Measurements from ENCODE around the gene JMJD1C.
A peak's percentile ranks its signal among the peaks of the same experiment; 100 is the strongest.
"Not testable (repeated sequence)": the region's sequence is repeated elsewhere in the genome, so short reads cannot be mapped to it uniquely, and the experiment has no call there.

The JMJD1C gene

DNA sequence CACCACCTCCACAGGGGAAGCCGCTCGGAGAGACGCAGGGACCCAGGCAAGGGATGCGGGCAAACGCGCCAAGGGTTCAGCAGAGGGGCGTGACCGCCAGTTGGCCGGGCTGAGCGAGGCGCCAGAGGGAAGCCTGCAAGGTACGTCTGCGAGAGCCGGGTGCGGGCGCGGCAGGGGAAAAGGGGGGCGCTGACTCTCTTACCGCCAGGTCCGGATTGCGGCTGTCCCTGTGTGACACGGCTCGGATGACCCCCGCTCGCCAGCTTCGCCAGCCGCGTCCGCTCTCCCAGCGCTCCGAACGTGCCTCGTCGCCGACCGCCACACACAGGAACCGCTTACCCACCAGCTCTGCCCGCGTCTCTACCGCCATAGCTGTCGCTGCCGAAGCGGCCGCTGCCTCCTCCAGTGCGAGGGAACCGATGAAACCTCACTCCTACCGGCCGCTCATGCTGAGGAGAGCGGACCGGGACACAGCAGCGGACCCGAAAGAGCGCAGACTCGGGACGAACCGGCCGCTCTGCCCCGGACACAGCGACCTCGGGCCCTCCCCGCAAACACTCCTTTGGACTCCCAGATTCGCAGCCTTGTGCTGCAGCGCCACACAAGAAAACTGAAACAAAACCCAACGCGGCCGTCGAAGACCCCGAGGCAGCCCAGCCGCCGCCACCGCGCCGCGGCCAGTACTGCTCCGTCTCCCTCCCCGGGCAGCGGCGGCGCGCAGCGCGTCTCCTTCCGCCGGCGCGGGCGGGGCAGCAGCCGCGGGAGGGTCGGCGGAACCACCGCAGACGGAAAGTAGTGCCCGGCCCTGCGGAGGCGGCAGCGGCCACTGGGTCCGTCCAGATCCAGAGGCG, at the start of gene JMJD1C:
Gene JMJD1C (minus strand): TSS at position 685 of the 851 bp plus-strand sequence. CDS start 315 bp downstream, at position 370.
- peak; percentile 80 for DNase-seq

GRCh38 chr10:63515002-63515763, 49.4 kb upstream of the JMJD1C start:
- peak; percentile 77 for DNase-seq

GRCh38 chr10:63506554-63506953, 40.8 kb upstream of the JMJD1C start:
- DNase-seq, result no peak

GRCh38 chr10:63505562-63505961, 39.8 kb upstream of the JMJD1C start:
- no peak for DNase-seq

DNA sequence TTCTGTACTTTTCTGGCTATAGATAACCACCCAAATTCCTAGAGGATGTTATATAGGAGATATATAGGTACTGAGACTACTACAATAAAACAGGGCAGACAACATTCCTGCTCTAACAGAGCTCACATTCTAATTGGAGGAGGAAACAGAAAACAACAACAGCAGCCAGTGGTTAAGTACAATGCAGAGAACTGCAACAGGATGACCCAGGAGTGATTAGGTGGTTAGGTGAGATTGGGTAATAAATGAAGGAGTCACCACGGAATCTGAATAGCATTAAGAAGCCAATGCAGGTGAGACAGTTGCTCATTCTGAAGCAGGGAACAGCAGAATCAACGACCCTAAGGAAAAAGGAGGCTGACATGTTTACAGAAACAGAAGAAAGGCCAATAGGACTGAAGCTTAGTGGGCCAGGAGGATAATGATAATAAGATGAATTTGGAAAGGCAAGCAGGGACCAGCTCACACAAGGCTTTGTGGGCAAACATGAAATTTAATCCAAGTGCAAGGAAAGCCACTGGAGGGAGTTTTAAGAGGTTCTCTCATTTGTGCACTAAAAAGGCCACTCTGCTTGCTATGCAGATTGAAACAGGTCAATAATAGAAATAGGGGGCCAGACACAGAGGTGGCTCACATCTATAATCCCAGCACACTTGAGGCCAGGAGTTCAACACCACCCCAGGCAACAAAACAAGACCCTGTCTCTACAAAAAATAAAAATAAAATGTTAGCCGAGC, 38.5 kb upstream of the JMJD1C start:
- DNase-seq, result no peak

DNA sequence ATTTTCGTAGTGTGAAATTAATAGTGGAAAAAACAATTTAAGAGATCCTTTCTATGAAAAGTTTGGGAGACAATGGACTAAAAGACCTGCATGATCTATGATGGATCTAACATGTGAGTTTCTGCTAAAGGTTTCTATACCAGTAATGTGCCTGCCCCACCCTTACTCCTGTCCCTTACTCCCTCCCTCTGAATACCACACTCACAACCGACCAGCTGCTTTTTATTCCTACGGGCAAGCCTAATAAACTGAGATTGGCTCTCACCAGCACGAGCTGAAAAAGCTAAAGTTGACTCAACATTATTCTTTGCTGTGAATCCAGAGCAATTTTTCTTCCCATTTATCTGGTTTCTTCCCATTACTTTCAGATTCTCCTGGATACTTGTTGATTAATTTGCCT, 37.6 kb upstream of the JMJD1C start:
- no peak for DNase-seq

GRCh38 chr10:63502832-63503231, 37.1 kb upstream of the JMJD1C start:
- no peak for DNase-seq

DNA sequence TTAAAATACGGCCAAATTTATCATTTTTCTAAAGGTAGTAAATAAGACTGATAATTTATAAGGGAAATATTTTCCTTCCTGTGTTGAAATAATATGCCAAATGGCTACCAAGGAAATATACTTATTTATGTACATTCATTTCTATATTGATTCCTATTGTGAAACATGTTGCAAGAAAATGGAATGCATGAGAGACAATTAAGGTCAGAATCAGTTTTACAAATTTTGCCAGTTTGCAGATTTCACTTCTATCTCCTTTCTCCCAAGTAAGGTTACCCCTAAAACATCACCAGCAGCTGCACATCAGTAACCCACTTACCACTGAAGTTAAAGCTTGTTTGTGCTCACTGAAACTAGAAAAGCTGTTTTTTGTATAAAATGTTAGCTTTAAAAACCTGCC, 36.2 kb upstream of the JMJD1C start:
- DNase-seq, result no peak

GRCh38 chr10:63500551-63500950, 34.8 kb upstream of the JMJD1C start:
- not testable (repeated sequence) for DNase-seq

DNA sequence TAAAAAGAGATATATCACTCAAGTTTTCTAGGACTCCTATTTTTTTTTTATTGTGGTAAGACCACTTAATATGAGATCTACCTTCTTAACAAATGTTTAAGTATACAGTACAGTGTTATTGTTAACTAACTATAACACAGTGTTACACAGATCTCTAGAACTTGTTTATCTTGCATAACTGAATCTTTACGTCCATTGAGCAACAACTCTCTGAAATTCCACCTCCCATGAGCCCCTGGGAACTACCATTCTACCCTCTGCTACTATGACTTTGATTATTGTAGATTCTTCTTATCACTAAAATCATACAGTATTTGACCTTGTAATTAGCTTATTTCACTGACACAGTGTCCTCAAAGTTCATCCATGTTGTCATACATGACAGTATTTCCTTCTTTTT, 32.9 kb upstream of the JMJD1C start:
- DNase-seq, result no peak

DNA sequence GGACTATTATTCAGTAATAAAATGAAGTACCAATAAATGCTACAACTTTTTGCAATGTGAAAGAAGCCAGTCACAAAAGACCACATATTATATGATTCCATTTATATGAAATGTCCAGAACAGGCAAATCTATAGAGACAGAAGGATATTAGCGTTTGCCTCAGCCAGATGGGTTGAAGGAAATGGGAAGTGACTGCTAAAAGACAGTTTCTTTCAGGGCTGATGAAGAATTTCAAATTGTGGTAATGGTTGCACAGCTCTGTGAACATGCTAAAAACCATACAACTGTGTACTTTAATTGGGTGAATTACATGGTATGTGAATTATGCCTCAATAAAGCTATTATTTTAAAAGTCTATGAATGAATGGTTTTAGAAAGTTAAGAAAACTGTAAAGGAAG, 31.5 kb upstream of the JMJD1C start:
- DNase-seq, result no peak

- DNase-seq, result no peak
Measured at GRCh38 chr10:63496561-63496960, 30.8 kb upstream of the JMJD1C start.

- DNase-seq, result peak; percentile 29
Measured at GRCh38 chr10:63494951-63495350, 29.2 kb upstream of the JMJD1C start.

GRCh38 chr10:63493004-63493403, 27.2 kb upstream of the JMJD1C start:
- no peak for DNase-seq

- DNase-seq, result not testable (repeated sequence)
Measured at GRCh38 chr10:63492317-63492690, 26.5 kb upstream of the JMJD1C start.

- peak; percentile 92 for DNase-seq
Measured at GRCh38 chr10:63491588-63492316, 26.0 kb upstream of the JMJD1C start.

- no peak for DNase-seq
Measured at GRCh38 chr10:63489838-63490237, 24.1 kb upstream of the JMJD1C start.

- DNase-seq, result no peak
Measured at GRCh38 chr10:63487990-63488389, 22.2 kb upstream of the JMJD1C start.

DNA sequence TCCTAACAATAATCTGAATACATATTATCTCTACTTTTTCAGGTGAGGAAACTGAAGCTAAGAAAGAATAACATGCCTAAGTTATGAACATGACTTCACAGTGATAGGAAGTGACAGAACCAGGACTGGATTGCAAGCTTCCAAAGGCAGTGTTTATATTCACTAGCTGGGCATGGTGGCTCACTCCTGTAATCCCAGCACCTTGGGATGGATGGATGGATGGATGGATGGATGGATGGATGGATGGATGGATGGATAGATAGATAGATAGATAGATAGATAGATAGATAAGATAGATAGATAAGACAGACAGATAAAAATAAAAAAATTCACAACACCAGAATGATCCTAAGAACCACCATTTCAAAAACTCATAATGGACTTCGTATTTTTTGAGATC, 18.2 kb upstream of the JMJD1C start:
- DNase-seq, result no peak

DNA sequence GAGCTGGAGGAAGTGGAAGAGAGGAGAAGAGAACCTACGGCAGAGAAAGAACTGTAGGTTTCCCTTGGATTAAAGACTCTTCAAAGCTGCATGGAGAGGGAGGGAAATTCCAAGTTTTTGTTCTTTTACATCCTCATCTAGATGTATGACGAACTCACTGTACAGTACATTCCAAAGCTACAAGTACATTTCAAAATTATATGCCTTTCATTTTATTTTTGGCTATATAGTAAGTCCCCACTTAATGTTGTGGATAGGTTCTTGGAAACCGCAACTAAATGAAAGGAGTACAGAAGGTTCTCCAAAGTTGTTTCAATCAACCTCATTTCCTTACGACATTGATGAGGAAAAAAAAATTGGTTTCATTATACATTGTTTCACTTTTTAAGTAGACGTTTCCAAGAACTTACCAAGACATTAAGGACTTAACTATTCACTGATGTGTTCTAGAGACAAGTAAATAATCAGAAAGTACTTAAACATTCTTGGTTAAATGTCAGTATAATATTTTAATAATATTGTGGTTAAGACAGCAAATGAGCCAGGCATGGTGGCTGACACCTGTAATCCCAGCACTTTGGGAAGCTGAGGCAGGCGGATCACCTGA, 16.1 kb upstream of the JMJD1C start:
- DNase-seq, result no peak

DNA sequence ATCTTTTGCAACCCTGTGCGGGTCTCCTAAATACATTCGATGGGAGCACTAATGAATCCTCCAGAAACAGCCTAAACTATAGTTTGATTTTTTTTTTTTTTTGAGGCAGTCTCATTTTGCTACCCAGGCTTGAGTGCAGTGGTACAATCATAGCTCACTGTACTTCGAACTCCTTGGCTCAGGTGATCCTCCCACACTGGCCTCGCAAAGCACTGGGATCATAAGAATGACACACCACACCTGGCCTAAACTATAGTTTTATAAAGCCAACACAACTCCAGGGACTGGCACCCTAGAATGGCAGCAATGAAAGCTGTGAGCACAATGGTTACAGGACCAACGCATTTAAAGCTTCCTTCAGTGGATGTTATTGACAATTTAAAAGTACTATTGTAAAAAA, 14.5 kb upstream of the JMJD1C start:
- no peak for DNase-seq

- no peak for DNase-seq
Measured at GRCh38 chr10:63478564-63478963, 12.8 kb upstream of the JMJD1C start.
